Measurements from ENCODE around the gene SLC22A17.

- TF ChIP-seq ZNF121 (CRISPR knock-in tag; IDR thresholded peaks at IDR 0.05) (no peak), NFYB (CRISPR knock-in tag; conservative IDR thresholded peaks at IDR 0.05; ENCODE audit: low read depth) (no peak), ATF3 (CRISPR knock-in tag; conservative IDR thresholded peaks at IDR 0.05) (no peak), USF2 (CRISPR knock-in tag; IDR thresholded peaks at IDR 0.05) (no peak), CTCF (IDR thresholded peaks at IDR 0.05) (no peak), TEAD4 (CRISPR knock-in tag; IDR thresholded peaks at IDR 0.05) (no peak), SP1 (CRISPR knock-in tag; conservative IDR thresholded peaks at IDR 0.05) (no peak), JUN (CRISPR knock-in tag; IDR thresholded peaks at IDR 0.05) (no peak), KAT7 (CRISPR knock-in tag; IDR thresholded peaks at IDR 0.05; ENCODE audit: borderline replicate concordance) (no peak), AR (CRISPR knock-in tag; IDR thresholded peaks at IDR 0.05) (no peak), ZNF425 (CRISPR knock-in tag; conservative IDR thresholded peaks at IDR 0.05) (no peak)
These were observed 35.5 kb upstream of the SLC22A17 start for GRCh38 chr14:23387916-23388882.
